BLaER1 (cell line): ENCODE results near the gene RAB11FIP5.

Experiments used
- H3K27ac ChIP-seq: shearing (Covaris generic); formaldehyde crosslinking; 2 replicates; pipeline ENCODE4 v1.8.1; 2022
- H3K27me3 ChIP-seq: shearing (Covaris generic); formaldehyde crosslinking; 2 replicates; pipeline ENCODE4 v1.8.1; 2022
- H3K36me3 ChIP-seq: shearing (Covaris generic); formaldehyde crosslinking; 2 replicates; pipeline ENCODE4 v1.8.1; 2022
- H3K4me1 ChIP-seq: shearing (Covaris generic); formaldehyde crosslinking; 2 replicates; pipeline ENCODE4 v1.8.1; 2022
- H3K4me2 ChIP-seq: shearing (Covaris generic); formaldehyde crosslinking; 2 replicates; pipeline ENCODE4 v1.8.1; 2022
- H3K4me3 ChIP-seq: shearing (Covaris generic); formaldehyde crosslinking; 2 replicates; pipeline ENCODE4 v1.8.1; 2022
- H3K9ac ChIP-seq: shearing (Covaris generic); formaldehyde crosslinking; 2 replicates; pipeline ENCODE4 v1.8.1; 2022
- H3K9me3 ChIP-seq: shearing (Covaris generic); formaldehyde crosslinking; 2 replicates; pipeline ENCODE4 v1.8.1; 2022
- H4K20me1 ChIP-seq: shearing (Covaris generic); formaldehyde crosslinking; 2 replicates; pipeline ENCODE4 v1.8.1; 2022
- Cebpa-rat ChIP-seq: shearing (Covaris generic); IDR thresholded peaks from 2 replicates; pipeline ENCODE4 v1.8.1; 2022

RAB11FIP5 gene

DNA sequence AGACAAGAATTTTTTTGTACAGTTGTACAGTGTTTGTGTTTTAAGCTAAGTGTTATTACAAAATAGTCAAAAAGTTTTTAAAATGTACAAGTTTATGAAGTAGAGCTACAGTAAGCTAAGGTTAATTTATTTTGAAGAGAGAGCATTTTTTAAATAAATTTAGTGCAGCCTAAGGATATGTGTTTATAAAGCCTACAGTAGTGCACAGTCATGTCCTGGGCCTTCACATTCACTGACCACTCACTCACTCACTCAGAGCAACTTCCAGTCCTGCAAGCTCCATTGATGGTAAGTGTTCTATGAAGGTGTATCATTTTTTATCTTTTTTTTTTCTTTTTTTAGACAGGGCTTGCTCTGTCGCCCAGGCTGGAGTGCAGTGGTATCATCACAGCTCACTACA, 85.4 kb downstream of the RAB11FIP5 start:
- Histone ChIP-seq H3K27ac (no peak overlapping the region), H3K4me2 (no peak overlapping the region), H3K36me3 (no peaks in the 10 kb centered on the region), H3K4me3 (no peak overlapping the region), H4K20me1 (no peaks in the 10 kb centered on the region), H3K27me3 (no peaks in the 10 kb centered on the region), H3K4me1 (peaks cover 8% of the 10 kb centered on the region), H3K9ac (no peak overlapping the region), H3K9me3 (no peaks in the 10 kb centered on the region)
- TF ChIP-seq Cebpa-rat: no peak

DNA sequence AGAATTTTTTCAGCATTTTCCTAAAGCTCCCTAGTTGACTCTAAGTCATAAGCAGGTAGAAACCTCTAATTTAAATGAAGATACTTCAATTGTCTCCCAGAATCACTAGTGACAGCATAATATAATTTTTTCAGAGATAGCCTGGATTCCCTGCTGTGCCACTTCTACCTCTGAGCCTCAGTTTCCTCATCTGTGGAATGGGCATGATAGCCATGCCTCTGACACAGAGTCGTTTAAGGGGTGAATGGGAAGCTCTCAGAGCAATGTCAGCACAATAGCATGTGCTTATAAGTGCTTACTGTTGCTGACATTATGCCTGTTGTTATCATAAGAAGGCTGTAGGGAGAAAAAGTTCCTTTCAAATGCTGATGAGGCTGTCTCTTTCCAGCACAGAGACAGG, 89.3 kb downstream of the RAB11FIP5 start:
- Histone ChIP-seq H4K20me1 (no peaks in the 10 kb centered on the region), H3K9me3 (no peaks in the 10 kb centered on the region), H3K4me2 (no peak overlapping the region), H3K4me3 (no peak overlapping the region), H3K27ac (no peak overlapping the region), H3K36me3 (peaks cover 7% of the 10 kb centered on the region; the same call in 1 of the 2 replicates), H3K4me1 (peaks cover 16% of the 10 kb centered on the region), H3K27me3 (no peaks in the 10 kb centered on the region), H3K9ac (no peak overlapping the region)
- no peak for TF ChIP-seq Cebpa-rat
